Neural cell (in vitro differentiated cells): Measurements from ENCODE around the gene PALD1. TPM values are rescaled to one million over a fixed set of nuclear protein-coding genes. Genes with fewer than 3 reads are reported as not detected.

Experiments
- H2AFZ ChIP-seq: fragments of 200-600, 300-800 bp; sonication (generic), shearing (Covaris generic); 2 replicates; pipeline ENCODE4 v1.6.0; 2014; ENCODE audit warnings: low read depth, mild to moderate bottlenecking, antibody characterized with exemption, low read length, moderate library complexity
- H3F3A ChIP-seq: fragments of 200-600 bp; shearing (Covaris generic); 2 replicates; pipeline ENCODE4 v1.6.1; 2016; ENCODE audit warnings: mild to moderate bottlenecking, moderate library complexity, mixed read lengths, antibody characterized with exemption, low read length; ENCODE audit not compliant: insufficient read depth, poor library complexity, severe bottlenecking
- H3K27ac ChIP-seq: fragments of 200-600, 300-800 bp; sonication (generic), shearing (Covaris generic); 2 replicates; pipeline ENCODE4 v1.5.1; 2014; ENCODE audit warnings: mild to moderate bottlenecking, low read length, moderate library complexity
- H3K27me3 ChIP-seq: fragments of 300-800, 200-600 bp; sonication (generic), shearing (Covaris generic); 2 replicates; pipeline ENCODE4 v1.6.0; 2014; ENCODE audit warnings: mild to moderate bottlenecking, low read depth, low read length, moderate library complexity; ENCODE audit not compliant: insufficient read depth
- H3K36me3 ChIP-seq: fragments of 300-800, 200-600 bp; sonication (generic), shearing (Covaris generic); 2 replicates; pipeline ENCODE4 v1.5.1; 2014; ENCODE audit warnings: mild to moderate bottlenecking, antibody characterized with exemption, low read length, moderate library complexity; ENCODE audit not compliant: insufficient read depth
- H3K4me2 ChIP-seq: fragments of 300-800, 200-600 bp; sonication (generic), shearing (Covaris generic); 2 replicates; pipeline ENCODE4 v1.6.0; 2014; ENCODE audit warnings: mild to moderate bottlenecking, low read length
- H3K4me3 ChIP-seq: fragments of 300-800, 200-600 bp; sonication (generic), shearing (Covaris generic); 2 replicates; pipeline ENCODE4 v1.5.1; 2014; ENCODE audit warnings: mild to moderate bottlenecking, low read length, moderate library complexity
- H3K79me2 ChIP-seq: fragments of 200-600 bp; shearing (Covaris generic); replicated peaks from 2 replicates; pipeline ENCODE4 v1.6.0; 2014; ENCODE audit warnings: mild to moderate bottlenecking, low read length, moderate library complexity; ENCODE audit not compliant: insufficient read depth
- H3K9ac ChIP-seq: fragments of 300-800, 200-600 bp; sonication (generic), shearing (Covaris generic); 2 replicates; pipeline ENCODE4 v1.6.1; 2016; ENCODE audit warnings: mild to moderate bottlenecking, low read length, mixed read lengths
- H3K9me2 ChIP-seq: fragments of 200-600 bp; shearing (Covaris generic); 2 replicates; pipeline ENCODE4 v1.6.1; 2016; ENCODE audit warnings: mild to moderate bottlenecking, low read length, mixed read lengths; ENCODE audit not compliant: insufficient read depth
- H3K9me3 ChIP-seq: fragments of 200-600, 300-800 bp; sonication (generic), shearing (Covaris generic); 2 replicates; pipeline ENCODE4 v1.6.1; 2016; ENCODE audit warnings: mild to moderate bottlenecking, mixed run types, low read length, moderate library complexity, mixed read lengths
- H4K20me1 ChIP-seq: fragments of 200-600 bp; shearing (Covaris generic); 2 replicates; pipeline ENCODE4 v1.6.1; 2016; ENCODE audit warnings: mild to moderate bottlenecking, mixed run types; ENCODE audit not compliant: insufficient read depth
- EP300 ChIP-seq: fragments of 450-650 bp; conservative IDR thresholded peaks from 2 replicates; pipeline ENCODE4 v1.6.1; 2014; ENCODE audit warnings: antibody characterized with exemption, mild to moderate bottlenecking, moderate library complexity; ENCODE audit not compliant: poor library complexity, severe bottlenecking
- EZH2 ChIP-seq: fragments of 200-600, 300-800 bp; shearing (Covaris generic), sonication (generic); IDR thresholded peaks from 2 replicates; pipeline ENCODE4 v1.6.1; 2014; ENCODE audit warnings: antibody characterized with exemption, low read length, borderline replicate concordance, mild to moderate bottlenecking; ENCODE audit not compliant: insufficient read depth, poor library complexity, severe bottlenecking
- MXI1 ChIP-seq: fragments of 450-650 bp; conservative IDR thresholded peaks from 2 replicates; pipeline ENCODE4 v1.6.1; 2014; ENCODE audit warnings: antibody characterized with exemption, mild to moderate bottlenecking; ENCODE audit not compliant: poor library complexity, severe bottlenecking
- POLR2AphosphoS5 ChIP-seq: IDR thresholded peaks from 2 replicates; pipeline ENCODE4 v1.6.1; 2012
- RAD21 ChIP-seq: fragments of 450-650 bp; conservative IDR thresholded peaks from 2 replicates; pipeline ENCODE4 v1.6.1; 2014; ENCODE audit warnings: antibody characterized with exemption, mild to moderate bottlenecking, moderate library complexity
- SMC3 ChIP-seq: fragments of 450-650 bp; conservative IDR thresholded peaks from 2 replicates; pipeline ENCODE4 v1.6.1; 2014; ENCODE audit warnings: antibody characterized with exemption, mild to moderate bottlenecking, moderate library complexity; ENCODE audit not compliant: poor library complexity
- TAF1 ChIP-seq: IDR thresholded peaks from 2 replicates; pipeline ENCODE4 v1.6.1; 2012; ENCODE audit warnings: low read depth
- polyA plus RNA-seq: library from polyadenylated mRNA; depleted of rRNA; stranded (reverse); fragments of >200 nt; gene quantifications from 2 replicates; pipeline ENCODE4 v1.2.3, GENCODE V29; 2014
- TF ChIP-seq, protein P1 (sequence below): IDR thresholded peaks from 2 replicates; pipeline ENCODE4 v1.6.1; 2012; ENCODE audit warnings: borderline replicate concordance
- TF ChIP-seq, protein P2 (sequence below): fragments of 450-650 bp; IDR thresholded peaks from 2 replicates; pipeline ENCODE4 v1.5.1; 2014; ENCODE audit warnings: antibody characterized with exemption, mild to moderate bottlenecking, moderate library complexity; ENCODE audit not compliant: poor library complexity, severe bottlenecking

PALD1 gene
- polyA plus RNA-seq, 1 donor from 2014 or later, result 1.1 TPM

DNA sequence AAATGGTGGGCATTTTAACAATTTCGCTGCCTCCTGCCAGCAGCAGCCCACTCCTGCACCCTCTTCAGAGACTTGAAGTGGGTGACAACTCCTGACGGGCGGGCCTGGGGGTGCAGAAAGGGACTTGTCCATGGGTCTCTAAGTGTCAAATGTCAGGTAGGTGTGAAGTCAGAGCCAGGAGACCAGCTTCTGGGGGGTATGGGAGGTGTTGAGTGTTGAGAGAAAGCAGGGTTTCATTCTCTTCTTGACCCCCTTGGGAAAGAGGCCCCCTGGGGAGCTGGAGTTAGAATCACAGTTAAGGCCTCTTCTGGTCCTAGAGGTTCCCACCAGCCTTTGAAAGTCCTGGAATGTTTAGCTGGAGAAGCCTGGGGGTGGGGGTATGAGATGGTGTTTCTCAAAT is 11.6 kb upstream of the PALD1 start:
- Histone ChIP-seq H3K27ac (no peak overlapping the region), H3K4me2 (no peak overlapping the region), H3K4me3 (no peak overlapping the region), H3K9me3 (no peaks in the 10 kb centered on the region), H3K9me2 (no peaks in the 10 kb centered on the region), H3K27me3 (no peaks in the 10 kb centered on the region), H3K36me3 (no peaks in the 10 kb centered on the region), H2AFZ (no peak overlapping the region), H3K9ac (no peak overlapping the region), H3K79me2 (no peaks in the 10 kb centered on the region), H3F3A (no peaks in the 10 kb centered on the region), H4K20me1 (no peaks in the 10 kb centered on the region)
- no peak for TF ChIP-seq RAD21
- TF ChIP-seq POLR2AphosphoS5, result no peak

DNA sequence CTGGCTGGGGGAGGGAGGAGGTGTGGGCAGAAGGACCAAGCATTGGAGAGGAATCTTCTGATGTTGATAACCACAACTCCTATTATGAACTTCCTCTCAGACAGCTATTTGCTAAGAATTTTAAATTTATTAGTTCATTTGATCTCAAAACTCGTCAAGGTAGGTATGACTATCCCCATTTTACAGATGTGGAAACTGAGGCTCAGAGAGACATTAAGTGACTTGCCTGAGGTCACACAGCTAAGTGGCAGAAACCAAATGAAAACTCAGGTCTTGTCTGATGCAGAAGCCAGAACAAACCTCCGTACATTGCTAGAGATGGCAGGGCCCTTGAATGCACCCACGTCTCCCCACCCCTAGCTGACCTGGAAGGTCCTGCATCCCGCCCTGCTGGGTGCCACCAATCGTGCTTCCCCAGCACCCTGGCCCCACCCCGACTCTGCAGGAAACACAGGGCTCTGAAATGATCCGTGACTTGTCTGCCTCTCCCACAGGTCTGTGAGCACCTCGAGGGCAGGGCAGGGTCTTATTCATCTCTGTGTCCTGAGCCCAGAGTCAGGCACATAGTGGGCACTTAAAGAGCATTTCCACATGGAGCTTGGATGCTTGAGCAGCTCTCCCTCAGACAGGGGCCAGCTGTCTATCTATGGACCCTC is 5.6 kb upstream of the PALD1 start:
- Histone ChIP-seq H3K79me2 (no peaks in the 10 kb centered on the region), H3K9me2 (no peaks in the 10 kb centered on the region), H3K4me2 (no peak overlapping the region), H3K27me3 (peaks cover 14% of the 10 kb centered on the region), H3K4me3 (no peak overlapping the region), H3K36me3 (no peaks in the 10 kb centered on the region), H2AFZ (no peak overlapping the region), H4K20me1 (no peaks in the 10 kb centered on the region), H3F3A (no peaks in the 10 kb centered on the region), H3K27ac (no peak overlapping the region), H3K9ac (no peak overlapping the region), H3K9me3 (no peaks in the 10 kb centered on the region)
- TF ChIP-seq POLR2AphosphoS5, result no peak
- TF ChIP-seq TAF1, result no peak
- TF ChIP-seq MXI1, result no peak
- no peak for TF ChIP-seq EP300
- TF ChIP-seq EZH2, result no peak
- TF ChIP-seq RAD21, result no peak
- TF ChIP-seq SMC3, result no peak
- TF ChIP-seq, protein P1, sequence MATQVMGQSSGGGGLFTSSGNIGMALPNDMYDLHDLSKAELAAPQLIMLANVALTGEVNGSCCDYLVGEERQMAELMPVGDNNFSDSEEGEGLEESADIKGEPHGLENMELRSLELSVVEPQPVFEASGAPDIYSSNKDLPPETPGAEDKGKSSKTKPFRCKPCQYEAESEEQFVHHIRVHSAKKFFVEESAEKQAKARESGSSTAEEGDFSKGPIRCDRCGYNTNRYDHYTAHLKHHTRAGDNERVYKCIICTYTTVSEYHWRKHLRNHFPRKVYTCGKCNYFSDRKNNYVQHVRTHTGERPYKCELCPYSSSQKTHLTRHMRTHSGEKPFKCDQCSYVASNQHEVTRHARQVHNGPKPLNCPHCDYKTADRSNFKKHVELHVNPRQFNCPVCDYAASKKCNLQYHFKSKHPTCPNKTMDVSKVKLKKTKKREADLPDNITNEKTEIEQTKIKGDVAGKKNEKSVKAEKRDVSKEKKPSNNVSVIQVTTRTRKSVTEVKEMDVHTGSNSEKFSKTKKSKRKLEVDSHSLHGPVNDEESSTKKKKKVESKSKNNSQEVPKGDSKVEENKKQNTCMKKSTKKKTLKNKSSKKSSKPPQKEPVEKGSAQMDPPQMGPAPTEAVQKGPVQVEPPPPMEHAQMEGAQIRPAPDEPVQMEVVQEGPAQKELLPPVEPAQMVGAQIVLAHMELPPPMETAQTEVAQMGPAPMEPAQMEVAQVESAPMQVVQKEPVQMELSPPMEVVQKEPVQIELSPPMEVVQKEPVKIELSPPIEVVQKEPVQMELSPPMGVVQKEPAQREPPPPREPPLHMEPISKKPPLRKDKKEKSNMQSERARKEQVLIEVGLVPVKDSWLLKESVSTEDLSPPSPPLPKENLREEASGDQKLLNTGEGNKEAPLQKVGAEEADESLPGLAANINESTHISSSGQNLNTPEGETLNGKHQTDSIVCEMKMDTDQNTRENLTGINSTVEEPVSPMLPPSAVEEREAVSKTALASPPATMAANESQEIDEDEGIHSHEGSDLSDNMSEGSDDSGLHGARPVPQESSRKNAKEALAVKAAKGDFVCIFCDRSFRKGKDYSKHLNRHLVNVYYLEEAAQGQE, result no peak
- TF ChIP-seq, protein P2, sequence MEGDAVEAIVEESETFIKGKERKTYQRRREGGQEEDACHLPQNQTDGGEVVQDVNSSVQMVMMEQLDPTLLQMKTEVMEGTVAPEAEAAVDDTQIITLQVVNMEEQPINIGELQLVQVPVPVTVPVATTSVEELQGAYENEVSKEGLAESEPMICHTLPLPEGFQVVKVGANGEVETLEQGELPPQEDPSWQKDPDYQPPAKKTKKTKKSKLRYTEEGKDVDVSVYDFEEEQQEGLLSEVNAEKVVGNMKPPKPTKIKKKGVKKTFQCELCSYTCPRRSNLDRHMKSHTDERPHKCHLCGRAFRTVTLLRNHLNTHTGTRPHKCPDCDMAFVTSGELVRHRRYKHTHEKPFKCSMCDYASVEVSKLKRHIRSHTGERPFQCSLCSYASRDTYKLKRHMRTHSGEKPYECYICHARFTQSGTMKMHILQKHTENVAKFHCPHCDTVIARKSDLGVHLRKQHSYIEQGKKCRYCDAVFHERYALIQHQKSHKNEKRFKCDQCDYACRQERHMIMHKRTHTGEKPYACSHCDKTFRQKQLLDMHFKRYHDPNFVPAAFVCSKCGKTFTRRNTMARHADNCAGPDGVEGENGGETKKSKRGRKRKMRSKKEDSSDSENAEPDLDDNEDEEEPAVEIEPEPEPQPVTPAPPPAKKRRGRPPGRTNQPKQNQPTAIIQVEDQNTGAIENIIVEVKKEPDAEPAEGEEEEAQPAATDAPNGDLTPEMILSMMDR, result no peak

DNA sequence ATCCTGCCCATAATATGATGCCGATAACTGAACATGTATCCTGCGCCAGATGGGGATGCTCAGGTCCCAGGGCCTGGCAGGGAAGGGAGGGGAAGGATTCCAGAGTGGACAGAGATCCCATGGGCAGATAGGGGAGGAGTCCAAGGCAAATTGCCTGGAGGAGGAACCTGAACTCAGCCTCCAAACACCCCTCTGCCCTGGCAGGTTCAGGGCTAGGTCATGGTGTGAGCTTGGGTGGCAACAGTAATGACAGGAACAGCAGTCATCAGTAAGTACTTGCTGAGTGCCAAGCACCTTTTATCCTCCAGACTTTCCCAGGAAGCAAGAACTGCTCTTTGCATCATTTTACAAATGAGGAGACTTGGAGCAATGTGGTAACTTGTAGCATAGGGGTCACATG is 3.8 kb upstream of the PALD1 start:
- Histone ChIP-seq H3K27me3 (peaks cover 30% of the 10 kb centered on the region), H3K79me2 (no peaks in the 10 kb centered on the region), H3F3A (no peaks in the 10 kb centered on the region), H3K27ac (no peak overlapping the region), H3K4me3 (no peak overlapping the region), H3K9me3 (no peaks in the 10 kb centered on the region), H3K36me3 (no peaks in the 10 kb centered on the region), H3K9ac (no peak overlapping the region), H4K20me1 (no peaks in the 10 kb centered on the region), H3K9me2 (no peaks in the 10 kb centered on the region), H2AFZ (no peak overlapping the region), H3K4me2 (no peak overlapping the region)
- TF ChIP-seq, protein P2, result no peak
